K562 (cell line): ENCODE results near the gene EZH2. TPM values are rescaled to one million over a fixed set of nuclear protein-coding genes. Genes with fewer than 3 reads are reported as not detected.

ENCODE experiments used
- CBFA2T2 ChIP-seq: fragments of 450-650 bp; conservative IDR thresholded peaks from 2 replicates; pipeline ENCODE4 v1.6.1; 2017; ENCODE audit warnings: mild to moderate bottlenecking
- ELF2 ChIP-seq: fragments of 250-450 bp; sonication (Bioruptor Pico); IDR thresholded peaks from 2 replicates; pipeline ENCODE4 v1.5.0; 2021; ENCODE audit warnings: mild to moderate bottlenecking
- KDM1A ChIP-seq, 2 experiments: fragments of 450-650 bp; IDR thresholded peaks; 2 replicates each; pipeline ENCODE4 v1.6.1; 2016; ENCODE audit warnings: mild to moderate bottlenecking in 2 of 2
- MAFK ChIP-seq: IDR thresholded peaks from 2 replicates; pipeline ENCODE4 v1.6.1; 2011; ENCODE audit warnings: low read length, improper control_type of control experiment
- NKRF ChIP-seq: fragments of 450-650 bp; IDR thresholded peaks from 2 replicates; pipeline ENCODE4 v1.6.1; 2016; ENCODE audit warnings: borderline replicate concordance
- OTX1 ChIP-seq: fragments of 450-650 bp; formaldehyde crosslinking; IDR thresholded peaks from 2 replicates; pipeline ENCODE4 v1.4.0; 2022; ENCODE audit warnings: mild to moderate bottlenecking
- SRF ChIP-seq, 2 experiments: fragments of 250-450, 450-650 bp in 1 of 2; sonication (Bioruptor Pico) in 1 of 2; sonication (generic) in 1 of 2; formaldehyde crosslinking; IDR thresholded peaks; 2 replicates each; pipeline versions ENCODE4 v1.5.0 to v1.5.1; 2020 to 2022; ENCODE audit warnings: mild to moderate bottlenecking in 1 of 2, missing genetic modification reagents in 1 of 2
- ZBTB49 ChIP-seq: sonication (generic); formaldehyde crosslinking; IDR thresholded peaks from 2 replicates; pipeline ENCODE4 v1.8.0; 2022; ENCODE audit warnings: missing genetic modification reagents, mild to moderate bottlenecking, borderline replicate concordance
- ZNF165 ChIP-seq: fragments of 250-450 bp; sonication (Bioruptor Pico); IDR thresholded peaks from 2 replicates; pipeline ENCODE4 v1.4.0; 2020; ENCODE audit warnings: borderline replicate concordance
- ZNF395 ChIP-seq: fragments of 200-800 bp; sonication (Bioruptor generic); IDR thresholded peaks from 2 replicates; pipeline ENCODE4 v1.6.1; 2017; ENCODE audit warnings: missing genetic modification characterization, missing compliant biosample characterization
- polyA plus RNA-seq, 8 experiments: library from polyadenylated mRNA; depleted of rRNA in 4 of 8; stranded (reverse) in 5 of 8; unstranded in 3 of 8; fragments of >200 nt; fragmentation: Nextera tagmentation in 2 of 8; fragmentation: Illumina TruSeq in 1 of 8; extraction: Ambion mirVana in 2 of 8; extraction: Trizol in 1 of 8; gene quantifications; 2 replicates each; pipeline versions ENCODE4 v1.2.1 to v1.2.3, GENCODE V29; 2011 to 2014; ENCODE audit warnings: inconsistent platforms in 1 of 8, missing spikeins in 1 of 8
- total RNA-seq, 7 experiments: library from RNA; depleted of rRNA in 6 of 7; stranded (reverse); fragments of >200 nt in 6 of 7; fragmentation: Illumina TruSeq in 2 of 7; extraction: Trizol in 2 of 7; gene quantifications; 2 replicates each; pipeline versions ENCODE4 v1.2.1 to v1.2.3, GENCODE V29; 2011 to 2021; ENCODE audit warnings: low replicate concordance in 1 of 7
- TF ChIP-seq, protein P1 (sequence below): fragments of 450-650 bp; formaldehyde crosslinking; IDR thresholded peaks from 2 replicates; pipeline ENCODE4 v1.4.0; 2022; ENCODE audit warnings: missing genetic modification characterization
- TF ChIP-seq, protein P2 (sequence below): fragments of 450-650 bp; IDR thresholded peaks from 2 replicates; pipeline ENCODE4 v1.6.1; 2017; ENCODE audit warnings: antibody characterized with exemption, mild to moderate bottlenecking
- TF ChIP-seq, protein P3 (sequence below): sonication (generic); formaldehyde crosslinking; IDR thresholded peaks from 2 replicates; pipeline ENCODE4 v1.8.0; 2022; ENCODE audit warnings: mild to moderate bottlenecking, missing genetic modification reagents

EZH2 gene
- total and polyA plus RNA-seq, 9 of the 15 experiments (the other 6 are each of a cell fraction or from before 2014, with no cell fraction given) = 48.7 to 175 (median 98.6) TPM

- TF ChIP-seq, protein P1, sequence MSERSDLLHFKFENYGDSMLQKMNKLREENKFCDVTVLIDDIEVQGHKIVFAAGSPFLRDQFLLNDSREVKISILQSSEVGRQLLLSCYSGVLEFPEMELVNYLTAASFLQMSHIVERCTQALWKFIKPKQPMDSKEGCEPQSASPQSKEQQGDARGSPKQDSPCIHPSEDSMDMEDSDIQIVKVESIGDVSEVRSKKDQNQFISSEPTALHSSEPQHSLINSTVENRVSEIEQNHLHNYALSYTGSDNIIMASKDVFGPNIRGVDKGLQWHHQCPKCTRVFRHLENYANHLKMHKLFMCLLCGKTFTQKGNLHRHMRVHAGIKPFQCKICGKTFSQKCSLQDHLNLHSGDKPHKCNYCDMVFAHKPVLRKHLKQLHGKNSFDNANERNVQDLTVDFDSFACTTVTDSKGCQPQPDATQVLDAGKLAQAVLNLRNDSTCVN (CRISPR knock-in tag) = 0 out of 2 replicates have a peak, but pooled peaks have one; percentile 42
- TF ChIP-seq ZNF165 = no peak
- TF ChIP-seq NKRF = peak; percentile 60; the same call in 1 of the 2 replicates
- TF ChIP-seq OTX1 = no peak; the same call in 1 of the 2 replicates
- TF ChIP-seq KDM1A (IDR thresholded peaks at IDR 0.05) = no peak
- no peak for TF ChIP-seq ELF2 (CRISPR knock-in tag)
- no peak for TF ChIP-seq MAFK
- TF ChIP-seq SRF (CRISPR knock-in tag; IDR thresholded peaks at IDR 0.05) = no peak
- TF ChIP-seq ZBTB49 (CRISPR knock-in tag) = peak; percentile 82; the same call in 1 of the 2 replicates
- TF ChIP-seq, protein P2, sequence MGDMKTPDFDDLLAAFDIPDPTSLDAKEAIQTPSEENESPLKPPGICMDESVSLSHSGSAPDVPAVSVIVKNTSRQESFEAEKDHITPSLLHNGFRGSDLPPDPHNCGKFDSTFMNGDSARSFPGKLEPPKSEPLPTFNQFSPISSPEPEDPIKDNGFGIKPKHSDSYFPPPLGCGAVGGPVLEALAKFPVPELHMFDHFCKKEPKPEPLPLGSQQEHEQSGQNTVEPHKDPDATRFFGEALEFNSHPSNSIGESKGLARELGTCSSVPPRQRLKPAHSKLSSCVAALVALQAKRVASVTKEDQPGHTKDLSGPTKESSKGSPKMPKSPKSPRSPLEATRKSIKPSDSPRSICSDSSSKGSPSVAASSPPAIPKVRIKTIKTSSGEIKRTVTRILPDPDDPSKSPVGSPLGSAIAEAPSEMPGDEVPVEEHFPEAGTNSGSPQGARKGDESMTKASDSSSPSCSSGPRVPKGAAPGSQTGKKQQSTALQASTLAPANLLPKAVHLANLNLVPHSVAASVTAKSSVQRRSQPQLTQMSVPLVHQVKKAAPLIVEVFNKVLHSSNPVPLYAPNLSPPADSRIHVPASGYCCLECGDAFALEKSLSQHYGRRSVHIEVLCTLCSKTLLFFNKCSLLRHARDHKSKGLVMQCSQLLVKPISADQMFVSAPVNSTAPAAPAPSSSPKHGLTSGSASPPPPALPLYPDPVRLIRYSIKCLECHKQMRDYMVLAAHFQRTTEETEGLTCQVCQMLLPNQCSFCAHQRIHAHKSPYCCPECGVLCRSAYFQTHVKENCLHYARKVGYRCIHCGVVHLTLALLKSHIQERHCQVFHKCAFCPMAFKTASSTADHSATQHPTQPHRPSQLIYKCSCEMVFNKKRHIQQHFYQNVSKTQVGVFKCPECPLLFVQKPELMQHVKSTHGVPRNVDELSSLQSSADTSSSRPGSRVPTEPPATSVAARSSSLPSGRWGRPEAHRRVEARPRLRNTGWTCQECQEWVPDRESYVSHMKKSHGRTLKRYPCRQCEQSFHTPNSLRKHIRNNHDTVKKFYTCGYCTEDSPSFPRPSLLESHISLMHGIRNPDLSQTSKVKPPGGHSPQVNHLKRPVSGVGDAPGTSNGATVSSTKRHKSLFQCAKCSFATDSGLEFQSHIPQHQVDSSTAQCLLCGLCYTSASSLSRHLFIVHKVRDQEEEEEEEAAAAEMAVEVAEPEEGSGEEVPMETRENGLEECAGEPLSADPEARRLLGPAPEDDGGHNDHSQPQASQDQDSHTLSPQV = peak; percentile 81
- TF ChIP-seq, protein P3, sequence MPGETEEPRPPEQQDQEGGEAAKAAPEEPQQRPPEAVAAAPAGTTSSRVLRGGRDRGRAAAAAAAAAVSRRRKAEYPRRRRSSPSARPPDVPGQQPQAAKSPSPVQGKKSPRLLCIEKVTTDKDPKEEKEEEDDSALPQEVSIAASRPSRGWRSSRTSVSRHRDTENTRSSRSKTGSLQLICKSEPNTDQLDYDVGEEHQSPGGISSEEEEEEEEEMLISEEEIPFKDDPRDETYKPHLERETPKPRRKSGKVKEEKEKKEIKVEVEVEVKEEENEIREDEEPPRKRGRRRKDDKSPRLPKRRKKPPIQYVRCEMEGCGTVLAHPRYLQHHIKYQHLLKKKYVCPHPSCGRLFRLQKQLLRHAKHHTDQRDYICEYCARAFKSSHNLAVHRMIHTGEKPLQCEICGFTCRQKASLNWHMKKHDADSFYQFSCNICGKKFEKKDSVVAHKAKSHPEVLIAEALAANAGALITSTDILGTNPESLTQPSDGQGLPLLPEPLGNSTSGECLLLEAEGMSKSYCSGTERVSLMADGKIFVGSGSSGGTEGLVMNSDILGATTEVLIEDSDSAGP (CRISPR knock-in tag) = no peak
- peak; percentile 88 for TF ChIP-seq ZNF395 (CRISPR knock-in tag)
- TF ChIP-seq CBFA2T2 = no peak
These were observed 370 bp upstream of the EZH2 start (continued) for GRCh38 chr7:148884299-148885022.
